ENCODE measurements around the gene RUFY2. TPM values are rescaled to one million over a fixed set of nuclear protein-coding genes. Genes with fewer than 3 reads are reported as not detected.

Gene RUFY2
- total RNA-seq, 4 donors from 2014 or later = 26.9 to 37.7 (median 32.8) TPM

DNA sequence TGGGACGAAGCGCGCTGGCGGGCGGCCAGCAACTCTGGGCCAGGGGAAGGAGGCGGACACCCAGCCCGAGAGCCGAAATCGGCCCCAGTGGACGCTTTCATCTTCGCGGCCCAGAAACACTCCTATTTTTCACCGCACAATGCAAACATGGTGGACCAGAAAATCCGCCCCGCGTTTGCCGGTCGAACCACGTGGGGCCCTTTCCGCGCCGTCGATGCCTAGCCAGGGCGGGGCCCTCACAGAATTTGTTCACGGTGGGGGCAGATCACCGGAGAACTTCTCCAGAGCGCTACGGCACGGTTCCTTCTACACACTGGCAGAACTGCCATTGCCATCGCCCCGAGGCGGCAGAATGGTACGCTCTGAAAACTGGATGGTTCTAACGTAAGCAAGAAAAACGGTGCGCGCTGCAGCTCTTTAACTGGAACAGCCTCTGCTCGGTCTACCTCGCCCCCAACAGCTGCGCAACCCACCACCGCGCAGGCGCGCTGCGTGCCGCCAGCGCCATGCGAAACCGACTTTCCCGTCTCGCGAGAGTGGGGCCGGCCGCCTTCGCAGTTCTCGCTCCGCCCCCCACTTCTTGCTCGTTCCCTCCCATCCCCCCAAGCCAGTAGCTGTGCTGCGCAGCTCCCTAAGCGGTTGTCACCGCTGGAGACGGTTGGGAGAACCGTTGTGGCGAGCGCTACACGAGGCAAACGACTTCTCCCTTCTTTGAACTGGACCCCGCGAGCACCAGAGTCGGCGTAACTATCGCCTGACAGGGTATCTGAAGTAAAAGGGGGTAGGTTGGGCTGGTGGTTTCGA lies 75.4 kb downstream of the RUFY2 start, which contains the start of gene HNRNPH3:
Gene HNRNPH3, plus strand, starts transcription at position 610 of the 804 bp plus-strand sequence. CDS start 5,158 bp downstream, outside the sequence.
- TF ChIP-seq, protein P1, sequence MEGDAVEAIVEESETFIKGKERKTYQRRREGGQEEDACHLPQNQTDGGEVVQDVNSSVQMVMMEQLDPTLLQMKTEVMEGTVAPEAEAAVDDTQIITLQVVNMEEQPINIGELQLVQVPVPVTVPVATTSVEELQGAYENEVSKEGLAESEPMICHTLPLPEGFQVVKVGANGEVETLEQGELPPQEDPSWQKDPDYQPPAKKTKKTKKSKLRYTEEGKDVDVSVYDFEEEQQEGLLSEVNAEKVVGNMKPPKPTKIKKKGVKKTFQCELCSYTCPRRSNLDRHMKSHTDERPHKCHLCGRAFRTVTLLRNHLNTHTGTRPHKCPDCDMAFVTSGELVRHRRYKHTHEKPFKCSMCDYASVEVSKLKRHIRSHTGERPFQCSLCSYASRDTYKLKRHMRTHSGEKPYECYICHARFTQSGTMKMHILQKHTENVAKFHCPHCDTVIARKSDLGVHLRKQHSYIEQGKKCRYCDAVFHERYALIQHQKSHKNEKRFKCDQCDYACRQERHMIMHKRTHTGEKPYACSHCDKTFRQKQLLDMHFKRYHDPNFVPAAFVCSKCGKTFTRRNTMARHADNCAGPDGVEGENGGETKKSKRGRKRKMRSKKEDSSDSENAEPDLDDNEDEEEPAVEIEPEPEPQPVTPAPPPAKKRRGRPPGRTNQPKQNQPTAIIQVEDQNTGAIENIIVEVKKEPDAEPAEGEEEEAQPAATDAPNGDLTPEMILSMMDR (IDR thresholded peaks at IDR 0.05; ENCODE audit: low read depth) = no peak

DNA sequence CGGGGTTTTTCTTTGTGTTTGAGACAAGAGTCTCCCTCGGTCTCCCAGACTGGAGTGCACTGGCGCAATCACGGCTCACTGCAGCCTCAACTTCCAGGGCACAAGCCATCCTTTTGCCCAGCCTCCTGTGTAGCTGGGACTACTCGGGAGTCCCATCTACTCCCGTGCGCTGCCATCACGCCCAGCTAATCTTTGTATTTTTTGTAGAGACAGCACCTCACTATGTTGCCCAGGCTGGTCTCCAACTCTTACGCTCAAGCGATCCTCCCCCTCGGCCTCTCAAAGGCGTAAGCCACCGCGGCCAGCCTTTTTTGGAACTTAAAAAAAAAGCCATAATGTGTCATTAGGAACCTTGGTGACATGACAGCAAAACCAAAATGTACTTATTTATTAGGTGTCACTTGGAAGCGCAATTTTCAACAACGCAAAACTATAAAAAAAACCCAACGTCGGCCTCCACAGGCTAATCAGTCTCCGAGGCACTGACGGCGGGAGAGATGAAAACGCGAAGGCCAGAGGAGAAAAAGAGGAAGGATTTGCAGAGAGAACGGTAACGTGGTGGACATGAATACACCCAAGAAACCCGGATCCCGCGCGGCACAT lies 76.1 kb downstream of the RUFY2 start:
- TF ChIP-seq, protein P1 (IDR thresholded peaks at IDR 0.05; ENCODE audit: low read depth) = no peak

DNA sequence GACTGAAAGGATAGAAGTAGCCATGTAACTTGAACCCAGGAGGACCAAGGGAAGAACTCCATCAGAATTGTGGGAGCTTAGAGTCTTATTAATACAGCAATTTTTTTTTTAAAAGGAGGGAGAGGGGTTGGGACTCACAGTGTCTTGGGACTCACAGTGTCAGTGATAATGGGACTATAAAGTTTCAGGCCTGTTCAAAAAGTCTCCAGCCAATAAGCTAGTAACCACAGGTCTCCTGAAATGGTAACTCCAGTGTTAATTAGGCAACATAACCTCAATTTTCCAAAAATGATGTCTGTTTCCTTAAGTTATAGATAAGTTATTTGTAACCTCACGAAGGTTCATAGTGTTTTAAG lies 77.6 kb downstream of the RUFY2 start:
- TF ChIP-seq, protein P1 (IDR thresholded peaks at IDR 0.05; ENCODE audit: low read depth) = no peak

DNA sequence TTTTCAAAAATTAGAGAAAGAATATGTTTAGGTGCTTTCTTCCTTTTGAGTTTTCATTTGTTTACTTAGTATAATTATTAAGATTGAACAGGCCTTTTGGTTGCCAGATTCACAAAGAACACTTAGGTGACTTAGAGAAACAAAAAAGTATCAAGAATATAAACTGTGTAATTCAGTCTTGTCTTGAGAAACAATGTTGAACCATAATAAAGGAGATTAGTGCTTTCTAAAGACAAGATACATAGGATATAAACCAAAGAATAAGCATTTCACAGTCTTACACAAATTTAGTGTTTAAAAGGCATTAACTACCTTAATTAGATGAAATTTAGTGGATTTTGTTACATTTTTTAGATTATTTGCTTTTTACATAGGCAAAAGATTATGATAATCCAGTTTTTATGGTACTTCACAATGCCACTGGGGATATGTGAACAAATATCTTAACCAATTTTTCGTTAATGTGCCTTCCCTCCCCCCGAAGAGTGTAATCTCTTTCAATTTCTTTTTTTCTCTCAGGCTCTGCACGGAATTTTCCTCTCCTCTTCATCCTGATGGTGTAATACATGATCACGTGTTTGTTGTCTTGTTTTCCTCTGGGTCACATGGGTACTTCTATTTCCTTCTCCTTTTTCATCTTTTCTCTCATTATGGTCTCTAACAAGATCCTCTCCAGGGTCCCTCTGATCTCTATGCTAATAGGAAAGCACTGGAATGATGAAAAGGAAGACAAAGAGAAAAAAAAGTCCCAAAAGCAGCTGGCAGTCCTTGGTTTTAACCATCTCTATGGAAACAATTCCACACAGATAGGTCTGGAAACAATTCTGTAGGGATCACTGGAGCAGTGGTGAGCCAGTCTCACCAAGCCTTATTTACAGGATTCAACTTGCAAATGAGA lies 78.9 kb downstream of the RUFY2 start:
- TF ChIP-seq, protein P1 (IDR thresholded peaks at IDR 0.05; ENCODE audit: low read depth) = no peak

DNA sequence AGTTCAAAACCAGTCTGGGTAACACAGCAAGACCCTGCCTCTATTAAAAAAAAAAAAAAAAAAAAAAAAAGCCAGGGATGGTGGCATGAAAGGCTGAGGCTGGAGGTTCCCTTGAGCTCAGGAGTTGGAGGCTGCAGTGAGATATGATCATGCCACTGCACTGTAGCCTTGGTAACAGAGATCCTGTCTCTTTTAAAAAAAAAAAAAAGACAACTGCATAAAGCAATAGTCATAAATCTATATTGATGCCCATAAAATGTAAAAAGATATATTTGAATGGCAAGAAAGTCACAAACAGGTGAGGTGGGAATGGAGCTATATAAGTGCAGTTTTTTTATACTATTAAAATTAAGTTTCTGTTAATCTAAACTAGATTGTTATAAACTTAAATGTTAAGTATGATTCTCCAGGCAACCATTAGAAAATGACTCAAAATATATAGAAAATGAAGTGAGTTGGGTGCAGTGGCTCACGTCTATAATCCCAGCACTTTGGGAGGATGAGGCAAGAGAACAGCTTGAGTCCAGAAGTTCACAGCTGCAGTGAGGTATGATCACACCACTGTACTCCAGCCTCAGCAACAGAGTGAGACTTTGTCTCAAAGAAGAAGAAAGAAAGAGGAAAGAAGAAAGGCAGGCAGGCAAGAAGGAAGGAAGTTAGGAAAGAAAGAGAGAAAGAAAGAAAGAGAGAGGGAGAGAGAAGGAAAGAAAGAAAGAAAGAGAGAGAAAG lies 88.6 kb downstream of the RUFY2 start:
- TF ChIP-seq, protein P1 (IDR thresholded peaks at IDR 0.05; ENCODE audit: low read depth) = no peak

DNA sequence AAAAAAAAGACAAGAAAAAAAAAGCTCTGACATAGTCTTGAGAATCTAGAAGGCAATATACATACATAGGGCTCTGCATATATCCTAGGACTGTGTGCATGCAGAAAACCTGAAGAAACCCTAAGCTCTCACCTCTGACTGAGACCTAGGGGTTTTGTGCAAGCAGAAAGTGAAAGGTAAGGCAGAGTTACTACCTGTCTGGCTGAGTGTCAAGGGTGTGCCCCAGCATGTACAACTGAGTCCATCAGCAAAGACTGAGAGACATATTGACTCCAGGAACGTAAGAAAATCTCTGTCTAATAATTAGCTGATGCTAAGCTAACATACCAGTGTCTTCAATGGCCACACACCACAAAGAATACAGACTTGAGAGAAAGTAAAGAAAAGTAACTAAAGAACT lies 91.5 kb downstream of the RUFY2 start:
- TF ChIP-seq, protein P1 (IDR thresholded peaks at IDR 0.05; ENCODE audit: low read depth) = no peak
